Colonic mucosa (tissue), 4 donors: ENCODE measurements around the gene ATP5F1D. TPM values are rescaled to one million over a fixed set of nuclear protein-coding genes. Genes with fewer than 3 reads are reported as not detected.

ENCODE experiments used
- DNase-seq: peaks from one replicate; pipeline ENCODE4 v3.0.0-alpha.2; 2020
- H3K27ac ChIP-seq: fragments of 200-600 bp; one replicate; pipeline ENCODE4 v1.8.0; 2021
- H3K27me3 ChIP-seq: fragments of 200-600 bp; one replicate; pipeline ENCODE4 v1.8.0; 2021
- H3K36me3 ChIP-seq: fragments of 200-600 bp; one replicate; pipeline ENCODE4 v1.8.0; 2021
- H3K4me1 ChIP-seq: fragments of 200-600 bp; one replicate; pipeline ENCODE4 v1.8.0; 2021; ENCODE audit warnings: mild to moderate bottlenecking
- H3K4me3 ChIP-seq: fragments of 200-600 bp; one replicate; pipeline ENCODE4 v1.8.0; 2021
- H3K9ac ChIP-seq, 2 donors: one replicate each; pipeline ENCODE4 v1.7.0; 2013; ENCODE audit warnings: control low read depth in 2 of 2, low read depth in 2 of 2, low read length in 2 of 2
- H3K9me3 ChIP-seq: fragments of 200-600 bp; one replicate; pipeline ENCODE4 v1.8.0; 2021
- intact Hi-C: fragments of 100-400 bp; cut with DNase I; formaldehyde crosslinking; loops from one replicate; pipeline ENCODE4 v1.14.1; 2022
- total RNA-seq, 2 donors: library from RNA; stranded (reverse); fragmentation: NEBNext Ultra II Directional in 1 of 2; extraction: Animal tissue kit (Norgen Biotek cat#: 25700) in 1 of 2; gene quantifications; one replicate each; pipeline ENCODE4 v1.2.1, GENCODE V29; 2021
- TF ChIP-seq, protein P1 (sequence below): fragments of 200-600 bp; IDR thresholded peaks from one replicate; pipeline ENCODE4 v1.8.0; 2022; ENCODE audit warnings: antibody characterized with exemption, mild to moderate bottlenecking
- donor health status: healthy.
- donor health status: DM: no; HTN: no; CAD: no.
- donor health status: DM: no; HTN: no; CAD: no.

Gene ATP5F1D
- total RNA-seq, 2 donors from 2014 or later: 359 to 627 TPM

DNA sequence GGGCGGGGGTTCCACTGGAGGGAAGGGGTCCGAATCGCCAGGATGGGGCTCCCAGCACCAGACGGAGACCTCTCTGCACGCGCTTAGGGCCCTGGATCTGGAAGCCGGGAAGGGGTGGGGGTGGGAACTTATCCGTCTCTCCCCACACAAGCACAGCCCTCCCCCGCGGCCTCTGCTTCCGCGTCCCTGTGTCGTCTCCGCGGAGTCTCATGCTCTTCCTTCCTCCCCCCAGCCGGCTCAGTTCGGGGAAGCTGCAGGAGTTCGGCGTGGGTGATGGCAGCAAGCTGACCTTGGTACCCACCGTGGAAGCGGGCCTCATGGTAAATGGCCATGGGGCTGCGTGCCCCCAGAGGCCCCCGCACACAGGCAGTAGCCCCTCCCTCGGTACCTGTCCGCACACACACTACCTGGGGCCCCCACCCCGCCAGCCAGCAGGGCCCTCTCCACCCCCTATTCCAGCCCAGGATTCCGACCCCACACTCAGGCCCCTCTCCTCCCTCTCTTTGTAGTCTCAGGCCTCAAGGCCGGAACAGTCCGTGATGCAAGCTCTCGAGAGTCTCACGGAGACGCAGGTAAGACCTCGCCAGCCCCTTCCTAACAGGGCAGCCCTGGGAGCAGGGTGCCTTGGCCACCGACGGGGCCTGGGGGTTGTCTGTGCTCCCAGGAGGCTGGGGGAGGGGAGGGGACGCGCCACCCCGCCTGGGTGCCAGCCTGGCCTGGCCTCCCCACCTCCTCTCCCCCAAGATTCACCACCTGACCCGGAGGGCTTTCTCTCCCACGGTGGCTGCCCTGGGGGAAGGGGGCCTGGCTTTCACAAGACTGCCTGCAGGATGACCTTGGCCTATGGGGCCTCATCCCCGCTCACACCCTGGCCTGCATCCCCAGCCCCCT, 10.0 kb downstream of the ATP5F1D start:
- peaks cover 24% of the 10 kb centered on the region for H3K36me3 ChIP-seq
- peak overlapping the region; percentile 85 for H3K4me3 ChIP-seq
- peak overlapping the region; percentile 95 to 99 for H3K9ac ChIP-seq
- intact Hi-C loops: no loop called here
- TF ChIP-seq, protein P1, sequence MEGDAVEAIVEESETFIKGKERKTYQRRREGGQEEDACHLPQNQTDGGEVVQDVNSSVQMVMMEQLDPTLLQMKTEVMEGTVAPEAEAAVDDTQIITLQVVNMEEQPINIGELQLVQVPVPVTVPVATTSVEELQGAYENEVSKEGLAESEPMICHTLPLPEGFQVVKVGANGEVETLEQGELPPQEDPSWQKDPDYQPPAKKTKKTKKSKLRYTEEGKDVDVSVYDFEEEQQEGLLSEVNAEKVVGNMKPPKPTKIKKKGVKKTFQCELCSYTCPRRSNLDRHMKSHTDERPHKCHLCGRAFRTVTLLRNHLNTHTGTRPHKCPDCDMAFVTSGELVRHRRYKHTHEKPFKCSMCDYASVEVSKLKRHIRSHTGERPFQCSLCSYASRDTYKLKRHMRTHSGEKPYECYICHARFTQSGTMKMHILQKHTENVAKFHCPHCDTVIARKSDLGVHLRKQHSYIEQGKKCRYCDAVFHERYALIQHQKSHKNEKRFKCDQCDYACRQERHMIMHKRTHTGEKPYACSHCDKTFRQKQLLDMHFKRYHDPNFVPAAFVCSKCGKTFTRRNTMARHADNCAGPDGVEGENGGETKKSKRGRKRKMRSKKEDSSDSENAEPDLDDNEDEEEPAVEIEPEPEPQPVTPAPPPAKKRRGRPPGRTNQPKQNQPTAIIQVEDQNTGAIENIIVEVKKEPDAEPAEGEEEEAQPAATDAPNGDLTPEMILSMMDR: no peak
- H3K27ac ChIP-seq: peak overlapping the region; percentile 99
- DNase-seq: peak; percentile 81
- H3K27me3 ChIP-seq: no peaks in the 10 kb centered on the region
- peaks cover 27% of the 10 kb centered on the region for H3K4me1 ChIP-seq
- no peaks in the 10 kb centered on the region for H3K9me3 ChIP-seq

DNA sequence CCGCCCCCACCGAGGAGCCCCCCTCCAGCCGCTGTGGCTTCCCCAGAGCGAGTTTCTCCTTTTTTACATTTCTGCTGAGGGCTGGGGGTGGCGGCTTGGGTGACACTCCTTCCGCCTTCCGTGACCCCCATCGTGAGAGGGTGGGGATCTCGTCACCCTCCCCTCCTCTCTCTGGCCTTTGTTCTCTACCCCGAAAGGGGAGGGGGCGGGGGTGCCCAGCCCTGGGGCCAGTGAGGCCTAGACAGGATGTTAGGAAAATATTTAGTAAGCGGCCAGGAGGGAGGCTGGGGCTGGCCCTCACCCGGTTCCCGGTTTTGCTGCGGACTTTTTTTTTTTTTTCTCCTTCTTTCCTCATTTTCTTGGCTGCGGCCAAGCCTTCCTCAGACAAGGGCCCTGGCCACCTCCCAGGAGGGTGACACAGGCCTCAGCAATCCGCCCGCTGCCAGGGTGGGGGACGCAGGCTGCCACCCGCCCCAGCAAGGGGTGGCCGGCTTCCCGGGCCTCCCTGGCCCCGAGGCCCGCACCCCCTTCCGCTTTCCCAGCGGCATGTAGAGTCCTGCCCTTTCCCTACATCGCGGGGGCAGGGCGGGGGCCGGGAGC, 10.8 kb downstream of the ATP5F1D start:
- Histone ChIP-seq H3K27ac (peak overlapping the region; percentile 99), H3K27me3 (no peaks in the 10 kb centered on the region), H3K4me3 (peak overlapping the region; percentile 85), H3K4me1 (peaks cover 27% of the 10 kb centered on the region), H3K9ac (peak overlapping the region; percentile 95 to 99), H3K9me3 (no peaks in the 10 kb centered on the region), H3K36me3 (peaks cover 30% of the 10 kb centered on the region)
- peak; percentile 85 for DNase-seq
- TF ChIP-seq, protein P1: no peak
- intact Hi-C loops: no loop called here

DNA sequence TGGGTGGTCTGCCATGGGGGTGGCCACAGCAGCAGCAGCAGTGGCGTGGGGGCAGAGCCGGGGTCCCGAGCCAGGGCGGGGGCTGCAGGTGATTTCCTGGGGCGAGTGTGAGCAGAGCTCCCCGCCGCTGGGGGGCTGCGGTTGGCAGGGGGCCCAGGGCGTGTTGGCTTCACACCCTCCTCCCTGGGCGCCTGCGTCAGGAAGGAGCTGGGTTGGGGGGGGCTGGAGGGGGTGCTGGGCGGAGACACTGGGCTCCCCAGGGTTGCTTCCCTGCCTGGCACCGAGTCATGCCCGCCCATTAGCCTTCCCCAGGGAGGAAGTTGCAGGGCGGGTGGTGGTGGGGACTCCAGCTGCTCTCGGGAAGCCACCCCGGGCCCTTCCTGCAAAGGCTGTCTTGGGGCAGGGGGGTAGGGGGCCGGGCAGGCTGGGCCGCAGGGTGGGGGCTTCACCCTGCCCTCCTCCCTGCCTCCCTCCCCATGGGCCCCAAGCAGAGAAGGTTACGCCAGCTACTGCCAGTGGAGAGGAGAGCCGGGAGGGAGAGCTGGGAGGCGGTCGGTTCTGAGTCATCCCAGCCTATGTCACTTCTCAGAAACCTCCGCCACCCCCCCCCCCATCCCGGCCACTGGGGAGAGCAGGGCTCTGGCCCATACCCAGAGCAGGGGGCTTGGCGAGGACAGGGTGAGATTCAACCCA, 11.4 kb downstream of the ATP5F1D start:
- H3K27ac ChIP-seq: peak overlapping the region; percentile 99
- peaks cover 23% of the 10 kb centered on the region for H3K4me1 ChIP-seq
- no peaks in the 10 kb centered on the region for H3K9me3 ChIP-seq
- H3K4me3 ChIP-seq: peak overlapping the region; percentile 85
- intact Hi-C loops: no loop called here
- TF ChIP-seq, protein P1: no peak
- peak overlapping the region; percentile 95 to 99 for H3K9ac ChIP-seq
- H3K27me3 ChIP-seq: no peaks in the 10 kb centered on the region
- peaks cover 30% of the 10 kb centered on the region for H3K36me3 ChIP-seq
- DNase-seq: peak; percentile 91

DNA sequence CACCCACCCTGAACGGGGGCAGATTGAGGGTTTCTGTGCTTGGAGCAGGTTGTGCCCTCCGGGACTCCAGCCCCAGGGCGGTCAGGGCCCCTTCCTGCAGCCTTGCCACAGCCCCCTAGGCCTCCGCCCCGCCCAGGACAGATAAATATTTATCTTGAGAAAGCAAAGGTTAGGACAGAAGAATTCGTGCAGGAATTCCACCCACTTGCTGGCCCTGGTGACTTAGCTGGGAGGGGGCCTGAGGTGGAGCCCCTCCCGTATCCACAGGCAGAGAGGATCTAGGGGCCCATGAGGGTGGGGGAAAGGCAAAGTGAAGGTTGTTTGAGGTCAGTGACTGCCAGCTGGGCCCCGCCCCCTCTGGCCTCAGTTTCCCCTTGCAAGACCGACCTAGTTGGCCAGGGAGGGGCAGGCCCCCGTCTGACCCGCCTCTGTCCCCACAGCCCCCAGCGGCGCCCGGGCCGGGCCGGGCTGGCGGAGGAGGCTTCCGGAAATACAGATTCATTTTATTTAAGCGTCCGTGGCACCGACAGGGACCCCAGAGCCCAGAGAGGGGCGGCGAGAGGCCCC, 12.0 kb downstream of the ATP5F1D start:
- TF ChIP-seq, protein P1: no peak
- DNase-seq: peak; percentile 75
- Histone ChIP-seq H3K27me3 (no peaks in the 10 kb centered on the region), H3K4me1 (peaks cover 21% of the 10 kb centered on the region), H3K4me3 (peak overlapping the region; percentile 85), H3K9me3 (no peaks in the 10 kb centered on the region), H3K9ac (peak overlapping the region; percentile 78 to 99), H3K36me3 (peaks cover 30% of the 10 kb centered on the region), H3K27ac (peak overlapping the region; percentile 99)
- intact Hi-C loops: no loop called here

DNA sequence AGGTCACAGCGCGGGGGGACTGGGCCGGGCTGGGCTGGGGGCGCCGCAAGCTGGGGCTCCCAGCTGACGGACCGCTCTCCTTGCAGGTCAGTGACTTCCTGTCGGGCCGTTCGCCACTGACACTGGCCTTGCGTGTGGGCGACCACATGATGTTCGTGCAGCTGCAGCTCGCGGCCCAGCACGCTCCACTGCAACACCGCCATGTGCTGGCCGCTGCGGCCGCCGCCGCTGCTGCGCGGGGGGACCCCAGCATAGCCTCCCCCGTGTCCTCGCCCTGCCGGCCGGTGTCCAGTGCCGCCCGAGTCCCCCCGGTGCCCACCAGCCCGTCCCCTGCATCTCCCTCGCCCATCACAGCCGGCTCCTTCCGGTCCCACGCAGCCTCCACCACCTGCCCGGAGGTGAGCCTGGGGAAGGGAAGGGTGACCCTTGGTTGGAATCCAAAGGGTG, 12.6 kb downstream of the ATP5F1D start:
- no peak for DNase-seq
- intact Hi-C loops: no loop called here
- TF ChIP-seq, protein P1: no peak
- Histone ChIP-seq H3K9me3 (no peaks in the 10 kb centered on the region), H3K4me3 (peak overlapping the region; percentile 85), H3K27ac (peak overlapping the region; percentile 99), H3K36me3 (peaks cover 30% of the 10 kb centered on the region), H3K27me3 (no peaks in the 10 kb centered on the region), H3K4me1 (peaks cover 21% of the 10 kb centered on the region), H3K9ac (peak overlapping the region; percentile 78 to 99)
